ENCODE data around the gene DCAF5. TPM values are rescaled to one million over a fixed set of nuclear protein-coding genes. Genes with fewer than 3 reads are reported as not detected.
A peak's percentile ranks its signal among the peaks of the same experiment; 100 is the strongest.
"Not testable (repeated sequence)": the region's sequence is repeated elsewhere in the genome, so short reads cannot be mapped to it uniquely, and the experiment has no call there.

DCAF5 gene
- total RNA-seq, 2 donors from 2014 or later: 43.8 to 49.4 TPM

DNA sequence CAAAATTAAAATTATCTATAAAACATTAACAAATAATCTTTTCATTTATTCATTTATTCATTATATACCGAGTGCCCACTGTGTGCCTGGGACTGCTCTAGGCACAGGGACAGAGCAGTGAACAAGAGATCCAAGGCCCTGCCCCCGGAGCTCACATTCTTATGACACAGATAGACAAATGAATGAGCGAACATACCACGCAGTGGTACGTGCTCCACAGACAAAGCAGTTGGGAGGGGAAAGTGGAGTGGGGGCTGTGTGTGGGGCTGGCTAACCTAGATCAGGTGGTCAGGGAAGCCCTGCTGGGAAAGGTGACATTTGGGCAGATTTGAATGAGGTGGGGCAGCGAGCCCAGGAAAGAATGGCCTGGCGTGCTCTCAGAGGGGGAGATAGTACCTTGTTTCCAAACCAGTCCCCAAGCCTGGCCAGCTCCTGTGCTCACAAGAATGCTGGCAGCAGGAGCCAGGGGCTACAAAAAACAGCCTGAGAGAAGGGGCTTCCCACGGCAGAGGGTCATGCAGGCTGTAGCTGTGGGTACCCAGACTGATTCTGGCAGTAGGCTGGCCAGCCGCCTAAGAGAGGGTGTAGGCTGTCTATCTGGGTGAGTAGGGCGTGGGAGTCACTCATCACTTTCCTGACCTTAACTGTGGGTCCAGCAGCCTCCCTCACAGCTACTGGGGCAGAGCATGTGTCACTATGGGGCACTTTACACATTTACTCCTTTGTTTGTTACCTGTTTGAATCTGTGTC is 116.0 kb downstream of the DCAF5 start:
- peak in 1 of 2 donors; percentile 45 for ATAC-seq
- no peak for DNase-seq
- intact Hi-C loops (cut with DNase I): no loop called here

DNA sequence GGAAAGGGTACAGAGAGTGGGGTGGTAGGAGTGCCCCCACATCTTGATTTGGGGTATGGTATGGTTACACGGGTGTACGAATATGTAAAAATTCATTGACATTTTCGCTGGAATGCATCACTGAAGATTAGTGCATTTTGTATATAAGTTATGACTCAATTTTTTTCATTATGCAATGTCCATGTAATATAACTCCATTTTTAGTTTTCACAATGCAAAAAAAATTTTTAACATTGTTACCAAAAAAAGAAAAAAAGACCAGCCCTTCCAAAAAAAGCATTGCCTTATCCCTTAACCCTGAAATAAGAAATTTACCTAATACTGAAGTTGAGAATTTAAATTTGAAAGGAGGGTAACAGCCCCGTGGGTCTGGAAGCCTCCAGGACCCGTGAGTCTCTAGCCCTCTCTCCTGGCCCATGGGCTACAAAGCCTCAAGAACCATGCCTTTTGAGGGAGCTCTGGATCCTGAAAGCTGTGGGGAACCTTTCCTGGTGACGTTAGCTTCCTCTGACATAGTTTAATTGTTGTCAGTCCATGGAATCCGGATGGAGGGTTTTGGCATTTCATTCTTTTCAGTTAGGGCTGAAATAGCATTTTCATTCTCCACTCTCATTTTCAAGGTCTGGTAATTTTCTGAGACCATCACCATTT is 118.2 kb downstream of the DCAF5 start:
- ATAC-seq (no peak), DNase-seq (no peak)
- intact Hi-C loops (cut with DNase I): no loop called here

GRCh38 chr14:69027242-69027913 is 125.5 kb downstream of the DCAF5 start:
- no peak for ATAC-seq
- no peak for DNase-seq
- intact Hi-C loops (cut with DNase I): no loop called here

- intact Hi-C loops (cut with DNase I): no loop called here
- ATAC-seq (peak in 1 of 2 donors; percentile 59), DNase-seq (no peak)
Observed at GRCh38 chr14:69023035-69023434, 129.9 kb downstream of the DCAF5 start.

DNA sequence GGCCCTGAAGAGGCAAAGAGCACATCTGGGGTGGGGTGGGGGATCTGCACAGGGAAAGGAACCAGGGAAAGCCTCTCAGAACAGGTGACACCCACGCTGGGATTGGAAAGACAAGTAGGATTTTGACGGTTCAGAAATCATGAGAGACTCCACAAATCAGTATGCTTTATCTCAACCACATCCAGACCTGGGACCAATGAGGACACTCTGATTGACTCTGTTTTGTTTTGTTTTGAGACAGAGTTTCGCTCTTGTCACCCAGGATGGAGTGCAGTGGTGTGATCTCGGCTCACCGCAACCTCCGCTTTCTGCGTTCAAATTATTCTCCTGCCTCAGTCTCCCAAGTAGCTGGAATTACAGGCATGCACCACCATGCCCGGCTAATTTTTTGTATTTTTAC is 130.8 kb downstream of the DCAF5 start:
- ATAC-seq; intact Hi-C loops (cut with DNase I); DNase-seq: not testable (repeated sequence)

DNA sequence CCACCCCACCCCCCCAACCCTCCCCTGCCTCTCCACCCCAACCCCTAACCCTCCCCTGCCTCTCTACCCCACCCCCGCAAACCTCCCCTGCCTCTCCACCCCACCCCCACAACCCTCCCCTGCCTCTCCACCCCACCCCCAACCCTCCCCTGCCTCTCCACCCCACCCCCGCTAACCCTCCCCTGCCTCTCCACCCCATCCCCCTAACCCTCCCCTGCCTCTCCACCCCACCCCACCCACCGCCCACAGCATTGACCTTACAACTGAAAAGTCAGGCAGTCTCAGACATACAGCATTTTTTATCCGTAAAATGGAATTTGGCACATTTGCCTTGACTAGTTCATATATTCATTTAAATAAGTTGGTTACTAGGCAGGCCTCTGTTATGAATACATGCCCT is 135.2 kb downstream of the DCAF5 start:
- intact Hi-C loops (cut with DNase I): no loop called here

DNA sequence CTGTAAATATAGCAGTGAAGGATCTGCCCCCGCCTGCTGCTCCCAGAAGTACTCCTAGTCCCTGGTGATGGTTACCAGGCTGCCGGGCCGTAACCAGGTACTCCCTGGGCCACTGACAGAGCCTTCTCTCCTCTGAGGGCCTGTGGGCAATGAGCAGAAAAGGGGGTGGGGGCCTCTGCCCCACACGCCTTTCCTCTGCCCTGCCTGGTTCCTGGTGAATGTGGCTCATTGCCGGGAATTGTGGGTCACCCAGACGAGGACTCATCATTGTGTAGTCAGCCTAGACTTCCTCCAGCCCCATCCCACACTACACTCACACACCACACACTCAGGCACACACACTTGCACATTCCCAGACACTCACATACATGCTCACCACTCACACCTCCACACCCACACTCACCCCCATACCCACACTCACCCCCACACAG is 138.1 kb downstream of the DCAF5 start:
- DNase-seq (no peak), ATAC-seq (peak in 1 of 2 donors; percentile 24)
- intact Hi-C loops (cut with DNase I): no loop called here

More for the DNA sequence above, 135.2 kb downstream of the DCAF5 start:
- DNase-seq (no peak), ATAC-seq (no peak)

GRCh38 chr14:69013943-69014782 is 138.8 kb downstream of the DCAF5 start:
- intact Hi-C loops (cut with DNase I): no loop called here
- DNase-seq (peak; percentile 48), ATAC-seq (peak in 1 of 2 donors; percentile 77)

DNA sequence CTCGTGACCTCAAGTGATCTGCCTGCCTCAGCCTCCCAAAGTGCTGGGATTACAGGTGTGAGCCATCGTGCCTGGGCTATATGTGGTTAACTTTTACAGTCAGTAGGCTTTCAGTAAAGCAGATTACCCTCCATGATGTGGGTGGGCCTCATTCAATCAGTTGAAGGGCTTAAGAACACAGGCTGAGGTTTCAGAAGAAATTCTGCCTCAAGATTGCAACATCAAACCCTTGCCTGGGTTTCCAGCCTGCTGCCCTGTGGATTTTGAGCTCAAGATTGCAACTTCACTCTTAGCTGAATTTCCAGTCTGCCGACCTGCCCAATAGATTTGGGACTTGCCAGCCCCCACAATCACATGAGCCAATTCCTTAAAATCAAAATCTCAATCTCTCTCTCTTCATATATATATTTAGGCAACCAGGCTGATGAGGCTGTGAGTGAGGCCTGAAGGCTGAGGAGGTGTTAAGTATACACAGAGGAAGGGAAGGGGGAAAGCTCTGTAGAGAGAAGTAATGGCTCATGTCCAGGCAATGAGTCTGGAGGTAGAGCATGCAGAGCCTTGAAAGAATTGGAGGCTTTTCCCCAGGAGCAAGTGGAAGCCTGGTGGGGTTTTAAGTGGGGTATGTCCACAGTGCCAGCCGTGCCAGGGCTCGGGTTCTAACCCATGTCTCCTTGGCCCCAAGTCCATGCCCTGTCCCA is 140.5 kb downstream of the DCAF5 start:
- ATAC-seq (no peak), DNase-seq (no peak)
- intact Hi-C loops (cut with DNase I): no loop called here

- ATAC-seq (no peak), DNase-seq (no peak)
- intact Hi-C loops (cut with DNase I): no loop called here
Observed at GRCh38 chr14:69010648-69011047, 142.3 kb downstream of the DCAF5 start.

DNA sequence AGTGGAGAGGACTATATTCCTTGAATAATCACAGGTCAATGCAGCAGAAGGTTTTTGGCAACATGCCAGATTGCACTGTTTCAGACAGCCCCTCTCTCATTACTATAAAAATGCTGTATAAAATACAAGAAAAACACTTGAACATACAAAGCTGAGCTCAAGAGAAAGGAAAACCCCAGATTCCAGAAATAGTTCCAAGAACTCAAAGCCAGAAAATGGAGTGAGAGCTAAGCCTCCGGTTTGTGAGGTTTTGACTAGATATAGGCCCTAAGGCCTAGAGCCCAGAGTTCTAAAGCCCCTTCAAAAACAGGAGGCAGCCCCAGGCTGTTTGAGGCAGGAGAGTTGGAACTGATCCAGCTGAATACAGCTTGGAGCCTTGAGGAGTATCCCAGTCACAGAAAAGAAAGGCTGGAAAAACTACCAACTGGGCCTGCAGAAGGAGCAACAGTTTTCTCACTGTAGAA is 144.5 kb downstream of the DCAF5 start:
- intact Hi-C loops (cut with DNase I): no loop called here

GRCh38 chr14:69006346-69006745 is 146.6 kb downstream of the DCAF5 start:
- DNase-seq: no peak
- intact Hi-C loops (cut with DNase I): no loop called here
- no peak for ATAC-seq

More for the DNA sequence above, 144.5 kb downstream of the DCAF5 start:
- DNase-seq (no peak), ATAC-seq (no peak)

DNA sequence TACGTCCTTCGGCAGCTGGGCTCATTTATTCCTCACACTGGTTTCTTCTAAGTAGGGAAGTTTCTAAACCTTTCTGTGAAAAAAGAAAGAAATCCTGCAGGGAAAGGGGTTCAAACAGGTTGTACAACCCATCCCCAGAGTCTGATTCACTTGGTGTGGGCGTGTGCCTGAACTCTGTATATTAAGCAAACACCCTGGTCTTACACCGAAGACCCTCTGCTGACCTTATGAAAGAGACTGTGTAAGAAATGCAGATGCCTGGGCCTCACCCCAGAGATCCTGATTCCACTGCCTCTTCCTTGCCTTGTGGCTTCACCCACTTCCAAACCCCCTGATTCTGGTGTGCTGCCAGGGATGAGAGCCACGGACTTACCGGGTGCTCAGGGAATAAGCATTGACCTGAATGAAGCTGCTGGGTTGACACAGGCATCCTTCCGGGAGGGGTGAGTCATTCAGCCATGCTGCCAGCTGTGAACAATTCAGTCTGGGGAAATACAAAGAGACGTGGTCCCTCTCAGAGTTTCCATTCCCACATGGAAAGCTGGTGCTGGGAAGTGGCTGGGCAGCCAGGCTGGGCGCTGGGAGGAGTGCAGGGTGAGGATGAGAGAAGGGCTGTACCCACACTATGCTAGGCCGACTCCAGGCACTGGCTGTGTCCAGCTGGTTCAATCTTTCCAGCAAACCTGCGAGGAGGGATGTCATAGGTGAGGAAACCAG is 147.3 kb downstream of the DCAF5 start:
- DNase-seq (peak; percentile 86), ATAC-seq (peak; percentile 41 to 95)
- intact Hi-C loops (cut with DNase I): no loop called here

GRCh38 chr14:69004731-69005431 is 148.0 kb downstream of the DCAF5 start:
- DNase-seq: no peak
- ATAC-seq: peak in 1 of 2 donors; percentile 29
- intact Hi-C loops (cut with DNase I): loop anchor here in 1 of 2 donors (5.0 kb wide), 1 partner anchor 93 kb away; no protein-coding TSS in a partner anchor

- intact Hi-C loops (cut with DNase I): loop anchor here in 1 of 2 donors (5.0 kb wide), 1 partner anchor 91 kb away; no protein-coding TSS in a partner anchor
- DNase-seq (no peak), ATAC-seq (no peak)
Observed at GRCh38 chr14:69003626-69004025, 149.3 kb downstream of the DCAF5 start.

GRCh38 chr14:69002069-69002468 is 150.8 kb downstream of the DCAF5 start:
- intact Hi-C loops (cut with DNase I): loop anchor here in 1 of 2 donors (5.0 kb wide), 1 partner anchor 90 kb away; no protein-coding TSS in a partner anchor
- DNase-seq (peak; percentile 44), ATAC-seq (peak; percentile 63 to 70)

DNA sequence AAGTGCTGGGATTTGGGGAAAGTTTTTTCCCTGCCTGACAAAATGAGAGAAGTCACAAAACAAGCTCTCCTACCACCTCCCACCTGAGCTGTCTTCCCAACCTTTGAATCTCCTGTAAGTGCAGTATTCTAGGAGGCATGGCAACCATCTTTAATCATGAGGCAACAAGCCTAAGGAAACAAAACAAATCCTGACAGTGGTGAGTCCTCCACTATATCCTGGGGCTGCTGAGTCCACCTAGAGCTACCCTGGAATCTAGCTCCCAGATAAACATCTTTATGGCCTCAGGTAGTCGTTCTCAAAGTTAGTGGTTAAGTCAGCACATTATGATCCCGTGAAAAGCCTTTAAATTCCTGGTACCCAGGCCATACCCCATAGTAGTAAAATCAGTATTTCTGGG is 151.5 kb downstream of the DCAF5 start:
- intact Hi-C loops (cut with DNase I): loop anchor here in 1 of 2 donors (5.0 kb wide), 1 partner anchor 89 kb away; no protein-coding TSS in a partner anchor
- ATAC-seq: no peak
- no peak for DNase-seq
